ENCODE measurements around the gene SARM1.

DNA sequence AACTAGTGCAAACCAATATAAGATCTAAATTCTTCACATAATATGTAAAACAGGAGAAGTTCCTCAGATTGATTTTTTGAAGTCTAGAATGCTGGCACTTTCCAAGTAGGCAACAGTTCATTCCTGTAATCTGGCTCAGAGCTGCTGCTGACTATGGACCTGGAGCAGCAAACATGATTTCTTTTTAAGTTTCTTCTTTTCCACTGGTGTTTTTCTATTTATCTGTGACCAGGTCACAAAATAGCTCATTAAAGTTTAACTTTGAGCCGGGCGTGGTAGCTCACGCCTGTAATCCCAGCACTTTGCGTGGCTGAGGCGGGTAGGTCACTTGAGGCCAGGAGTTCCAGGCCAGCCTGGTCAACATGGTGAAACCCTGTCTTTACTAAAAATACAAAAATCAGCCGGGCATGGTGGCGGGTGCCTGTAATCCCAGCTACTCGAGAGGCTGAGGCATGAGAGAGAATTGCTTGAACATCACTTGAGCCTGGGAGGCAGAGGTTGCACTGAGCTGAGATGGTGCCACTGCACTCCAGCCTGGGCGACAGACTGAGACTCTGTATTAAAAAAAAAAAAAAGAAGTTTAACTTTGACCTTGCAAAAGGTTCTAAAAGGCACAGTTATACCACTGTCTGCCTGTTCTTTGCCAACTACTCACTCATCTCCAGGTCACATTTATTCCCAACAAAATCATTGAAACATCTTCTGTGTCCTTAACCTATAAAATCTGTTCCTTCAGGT is 72.6 kb downstream of the SARM1 start:
- TF ChIP-seq REST (IDR thresholded peaks at IDR 0.05; ENCODE audit: low read depth) (no peak), TAF1 (IDR thresholded peaks at IDR 0.05; ENCODE audit: low read depth) (no peak), CEBPB (IDR thresholded peaks at IDR 0.05) (no peak), TEAD4 (IDR thresholded peaks at IDR 0.05) (no peak), EP300 (IDR thresholded peaks at IDR 0.05; ENCODE audit: borderline replicate concordance) (no peak), YY1 (IDR thresholded peaks at IDR 0.05; ENCODE audit: low read depth) (no peak), CREB1 (IDR thresholded peaks at IDR 0.05; ENCODE audit: low read depth) (no peak), FOXM1 (IDR thresholded peaks at IDR 0.05; ENCODE audit: borderline replicate concordance, low read depth) (no peak), RAD21 (IDR thresholded peaks at IDR 0.05; ENCODE audit: low read depth) (no peak), NFIC (IDR thresholded peaks at IDR 0.05) (no peak), EGR1 (IDR thresholded peaks at IDR 0.05) (no peak)
- TF ChIP-seq, protein P1, sequence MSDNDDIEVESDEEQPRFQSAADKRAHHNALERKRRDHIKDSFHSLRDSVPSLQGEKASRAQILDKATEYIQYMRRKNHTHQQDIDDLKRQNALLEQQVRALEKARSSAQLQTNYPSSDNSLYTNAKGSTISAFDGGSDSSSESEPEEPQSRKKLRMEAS (IDR thresholded peaks at IDR 0.05), result no peak
